ENCODE data around the gene VDAC1.

Gene VDAC1

DNA sequence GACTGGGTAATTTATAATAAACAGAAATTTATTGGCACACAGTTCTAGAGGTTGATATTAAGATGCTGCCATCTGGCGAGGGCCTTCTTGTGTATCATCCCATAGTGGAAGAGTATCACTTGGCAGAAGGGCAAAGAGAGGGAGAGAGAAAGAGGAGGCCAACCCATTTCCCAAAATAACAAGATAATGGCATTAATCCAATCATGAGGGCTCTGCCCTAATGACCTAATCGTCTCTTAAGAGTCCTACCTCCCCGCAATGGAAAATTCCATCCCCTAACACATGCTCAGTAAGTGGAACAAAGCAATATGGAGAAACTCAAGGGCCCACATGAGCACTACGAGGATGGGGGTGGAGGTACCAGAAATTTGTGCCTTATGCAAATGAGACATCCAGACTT is 17.6 kb upstream of the VDAC1 start:
- no peak for DNase-seq

- DNase-seq: no peak
Observed at GRCh38 chr5:134020188-134020587, 15.4 kb upstream of the VDAC1 start.

DNA sequence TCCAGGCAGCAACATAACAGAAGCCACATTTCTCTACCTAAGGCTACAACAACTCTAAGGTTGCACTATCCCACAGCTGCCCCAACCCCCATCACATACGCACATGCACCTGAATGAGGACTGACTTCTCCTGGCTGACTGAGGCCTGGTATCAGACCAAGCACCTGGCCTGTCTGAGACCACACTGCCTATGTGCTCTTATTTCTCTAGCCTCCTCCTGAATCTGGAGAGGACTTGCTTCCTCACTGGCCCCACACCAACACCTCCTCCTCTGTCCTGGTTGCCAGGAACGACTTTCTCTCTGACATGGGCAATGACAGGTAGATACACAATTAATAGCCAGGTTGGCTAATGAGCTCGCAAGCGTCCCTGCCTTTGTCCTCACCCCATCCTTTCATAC is 14.9 kb upstream of the VDAC1 start:
- no peak for DNase-seq

GRCh38 chr5:134018986-134019316 is 14.2 kb upstream of the VDAC1 start:
- no peak for DNase-seq

- DNase-seq: no peak
Observed at GRCh38 chr5:134018154-134018985, 13.6 kb upstream of the VDAC1 start.

- DNase-seq: no peak
Observed at GRCh38 chr5:134008266-134008749, 3.5 kb upstream of the VDAC1 start.

GRCh38 chr5:134007581-134008265 is 2.9 kb upstream of the VDAC1 start:
- no peak for DNase-seq

DNA sequence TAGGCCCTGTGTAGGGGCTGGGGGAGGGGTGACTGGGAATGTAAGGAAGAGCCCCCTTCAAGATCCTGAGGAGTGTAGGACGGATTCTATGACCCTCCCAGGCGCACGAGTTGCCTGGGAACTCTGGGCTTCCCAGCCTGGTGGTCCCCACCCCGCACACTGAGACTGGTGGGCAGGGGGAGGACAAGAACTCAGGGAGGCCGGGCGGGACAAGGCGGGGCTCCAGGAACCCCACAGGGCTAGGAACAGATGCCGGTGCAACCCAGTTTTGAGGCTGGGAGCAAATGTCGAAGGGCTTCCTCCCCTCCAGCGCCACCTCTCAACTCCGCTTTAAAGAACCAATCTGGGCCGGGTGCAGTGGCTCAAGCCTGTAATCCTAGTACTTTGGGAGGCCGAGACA is 1.3 kb upstream of the VDAC1 start:
- DNase-seq: no peak

- no peak for DNase-seq
Observed at GRCh38 chr5:134005417-134006061, 764 bp upstream of the VDAC1 start.

DNA sequence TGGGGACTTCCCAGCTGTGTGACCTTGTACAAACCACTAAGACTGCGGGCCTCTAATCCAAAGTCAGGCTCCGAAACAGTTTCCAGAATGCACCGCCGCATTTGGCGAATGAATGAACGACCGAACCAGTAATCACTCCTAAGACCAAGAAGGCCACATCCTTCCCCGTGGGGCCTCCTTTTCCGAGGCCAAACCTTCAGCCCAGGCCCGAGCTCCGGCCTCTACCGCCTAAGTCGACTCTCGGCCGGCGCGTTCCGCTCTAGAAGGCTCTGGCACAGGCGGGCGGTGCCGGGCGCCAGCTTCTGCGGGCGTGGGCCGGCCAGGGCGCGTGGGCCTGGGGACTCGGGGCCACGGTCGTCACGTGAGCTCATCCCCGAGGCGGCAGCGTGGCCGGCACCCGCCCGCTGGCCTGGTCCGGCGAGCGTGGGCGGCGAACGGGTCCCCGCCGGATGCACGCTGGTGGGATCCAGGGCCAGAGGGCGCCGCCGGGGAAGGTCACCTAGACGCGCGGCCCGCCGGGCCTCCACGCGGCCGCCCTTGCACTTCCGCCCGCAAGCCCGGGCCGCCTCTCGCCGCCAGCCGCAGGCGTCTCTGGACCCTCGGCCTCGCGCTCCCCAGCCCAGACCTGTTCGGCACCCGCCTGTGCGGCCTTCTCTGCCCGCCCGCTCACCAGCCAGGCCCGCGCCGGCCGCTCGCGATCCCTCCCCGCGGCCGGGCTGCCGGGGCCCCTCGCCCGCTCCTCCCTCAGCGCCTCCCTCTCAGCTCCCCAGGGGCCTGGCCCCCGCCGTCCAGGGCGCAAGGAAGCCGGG is 754 bp downstream of the VDAC1 start:
- DNase-seq: peak; percentile 80

GRCh38 chr5:134003064-134003816 is 1.5 kb downstream of the VDAC1 start:
- DNase-seq: no peak

DNA sequence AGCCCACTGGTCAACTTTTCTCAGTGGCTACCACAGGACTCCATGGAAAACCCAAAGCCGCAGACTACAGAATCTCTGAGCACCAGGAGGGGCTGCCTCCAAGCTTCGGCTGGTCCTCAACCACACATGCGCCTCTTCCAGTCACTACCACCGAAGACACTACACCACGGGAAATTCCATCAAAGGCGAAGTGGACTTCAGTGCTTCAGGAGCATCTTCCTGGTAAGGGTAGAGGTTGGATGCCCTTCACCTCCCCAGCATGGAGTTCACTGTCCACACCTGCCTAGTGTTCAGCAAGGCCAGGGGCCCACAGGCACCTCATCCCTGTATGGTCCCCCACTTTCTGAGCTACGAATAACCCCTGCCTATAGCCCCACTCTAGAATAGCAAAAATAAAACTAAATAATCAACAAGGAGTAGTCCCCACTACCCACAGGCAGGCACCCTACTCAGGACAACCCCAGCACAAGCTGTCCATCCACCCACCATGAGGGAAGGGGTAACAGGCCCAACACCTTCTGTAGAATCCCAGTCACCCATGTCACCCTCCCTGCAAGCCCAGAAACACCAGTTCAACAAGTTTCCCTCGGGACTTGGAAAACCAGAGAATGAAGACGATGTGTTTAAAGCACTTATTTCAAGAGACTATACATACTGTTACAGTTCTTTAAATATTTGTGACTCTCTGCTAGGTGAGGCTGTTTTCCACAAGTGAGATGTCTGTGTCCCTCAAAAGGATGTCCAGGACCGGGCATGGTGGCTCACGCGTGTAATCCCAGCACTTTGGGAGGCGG is 2.6 kb downstream of the VDAC1 start:
- DNase-seq: no peak

- no peak for DNase-seq
Observed at GRCh38 chr5:134000696-134001453, 3.9 kb downstream of the VDAC1 start.

DNA sequence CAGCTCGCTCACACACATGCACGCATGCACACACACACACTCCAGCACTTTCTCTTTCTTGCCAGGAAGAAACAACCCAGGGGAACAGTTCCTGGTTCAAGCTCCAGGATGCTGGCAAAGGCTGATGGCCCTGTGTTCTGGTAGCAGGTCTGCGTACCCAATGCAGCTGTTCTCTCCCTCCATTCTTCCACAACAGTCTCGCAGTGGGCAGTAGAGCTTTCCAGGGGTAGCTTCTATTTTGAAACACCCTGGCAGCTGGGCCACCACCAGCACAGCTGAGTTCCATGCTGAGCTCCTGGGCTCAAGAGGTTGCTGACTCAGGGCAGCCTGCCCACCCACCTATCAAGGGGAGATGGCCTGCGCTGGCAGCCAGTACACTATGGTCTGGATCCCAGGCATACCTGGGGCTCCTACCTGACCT is 4.7 kb downstream of the VDAC1 start:
- peak; percentile 10 for DNase-seq

DNA sequence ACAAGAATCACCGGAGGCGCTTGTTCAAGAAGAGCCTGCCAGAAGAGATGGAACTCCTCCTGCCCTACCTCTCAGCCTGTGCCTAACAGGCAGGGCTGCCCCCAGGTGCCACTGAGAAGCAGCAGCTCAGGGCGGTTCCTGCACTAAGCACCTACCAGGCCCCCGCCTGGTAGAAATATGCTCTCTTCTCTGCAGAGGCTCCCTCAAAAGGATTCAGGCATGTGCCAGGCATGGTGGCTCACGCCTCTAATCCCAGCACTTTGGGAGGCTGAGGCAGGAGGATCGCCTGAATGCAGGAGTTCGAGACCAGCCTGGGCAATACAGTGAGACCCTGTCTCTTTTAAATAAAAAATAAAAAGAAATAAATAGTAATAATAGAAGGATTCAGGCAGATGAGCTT is 6.0 kb downstream of the VDAC1 start:
- no peak for DNase-seq

DNA sequence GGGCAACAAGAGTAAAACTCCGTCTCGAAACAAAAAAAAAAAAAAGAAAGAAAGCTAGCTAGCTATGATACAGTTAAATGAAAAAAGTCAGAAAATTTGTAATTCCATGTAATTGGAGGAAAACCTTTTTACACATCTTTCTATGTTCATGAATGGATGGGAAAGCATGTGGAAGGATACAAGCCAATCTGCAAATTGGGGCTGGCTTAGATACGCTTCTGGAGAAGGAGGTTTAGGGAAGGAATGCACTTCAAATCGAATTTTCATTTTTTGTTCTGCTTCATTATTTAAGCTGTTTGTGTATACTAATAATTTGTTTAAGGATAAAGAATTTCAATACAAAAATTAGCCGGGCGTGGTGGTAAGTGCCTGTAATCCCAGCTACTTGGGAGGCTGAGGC is 6.7 kb downstream of the VDAC1 start:
- no peak for DNase-seq

GRCh38 chr5:133996683-133997252 is 8.0 kb downstream of the VDAC1 start:
- peak; percentile 7 for DNase-seq

- DNase-seq: no peak
Observed at GRCh38 chr5:133995883-133996563, 8.8 kb downstream of the VDAC1 start.

DNA sequence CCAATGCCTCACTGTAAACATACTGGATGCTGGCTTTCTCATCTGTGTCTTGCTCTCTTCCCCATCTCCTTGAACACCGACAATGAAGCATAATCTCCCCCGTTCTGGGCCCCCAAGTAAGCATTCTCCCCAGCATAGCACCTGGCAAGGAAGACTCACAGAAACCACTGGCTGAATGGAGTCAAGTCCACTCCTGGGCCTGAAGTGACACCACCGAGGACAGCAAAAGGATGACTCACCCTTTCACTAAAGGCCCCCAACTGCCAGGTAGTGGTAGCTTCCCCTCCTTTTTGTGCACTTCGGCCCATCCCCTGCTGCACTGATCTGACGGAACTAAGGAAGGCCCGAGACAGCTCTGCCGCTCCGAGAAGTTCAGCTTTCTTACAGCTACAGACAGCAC is 9.4 kb downstream of the VDAC1 start:
- no peak for DNase-seq

DNA sequence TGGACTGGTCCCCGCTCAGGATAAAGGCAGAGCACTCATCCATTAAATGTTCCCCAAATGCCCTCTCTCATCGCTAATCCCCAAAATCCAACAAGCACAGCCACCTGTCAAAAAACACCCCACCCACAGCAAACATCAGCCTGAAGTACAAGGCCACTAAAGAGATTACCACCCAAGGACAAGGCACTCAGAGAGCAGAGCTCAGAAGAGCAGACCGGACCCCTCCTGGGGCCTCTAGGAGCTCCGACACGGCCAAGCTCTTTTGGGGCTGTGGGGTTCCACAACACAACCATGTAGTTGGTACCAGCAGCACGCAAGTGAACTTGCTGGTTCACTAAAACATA is 9.8 kb downstream of the VDAC1 start:
- DNase-seq: no peak

Data from suppressor macrophage treated with lipopolysaccharide for 4 hours (primary cell).